Hepatocyte (in vitro differentiated cells): ENCODE data around the gene TTC38. TPM values are rescaled to one million over a fixed set of nuclear protein-coding genes. Genes with fewer than 3 reads are reported as not detected.

Source experiments
- DNase-seq: peaks from one replicate; pipeline ENCODE4 v3.0.0-alpha.2; 2016; ENCODE audit warnings: low spot score
- H2AFZ ChIP-seq: fragments of 200-600 bp; sonication (generic); 2 replicates; pipeline ENCODE4 v1.6.0; 2016; ENCODE audit warnings: antibody characterized with exemption, mild to moderate bottlenecking
- H3K27ac ChIP-seq: fragments of 200-600 bp; sonication (generic); 2 replicates; pipeline ENCODE4 v1.5.1; 2016; ENCODE audit warnings: mild to moderate bottlenecking
- H3K27me3 ChIP-seq: fragments of 200-600 bp; sonication (generic); 2 replicates; pipeline ENCODE4 v1.6.1; 2016
- H3K36me3 ChIP-seq: fragments of 200-600 bp; sonication (generic); replicated peaks from 2 replicates; pipeline ENCODE4 v1.5.1; 2016; ENCODE audit warnings: low read depth; ENCODE audit not compliant: insufficient read depth
- H3K4me1 ChIP-seq: fragments of 200-600 bp; sonication (generic); 2 replicates; pipeline ENCODE4 v1.5.1; 2016; ENCODE audit warnings: mild to moderate bottlenecking, moderate library complexity; ENCODE audit not compliant: insufficient read depth
- H3K4me2 ChIP-seq: fragments of 200-600 bp; sonication (generic); 2 replicates; pipeline ENCODE4 v1.6.0; 2016
- H3K4me3 ChIP-seq: fragments of 200-600 bp; sonication (generic); 2 replicates; pipeline ENCODE4 v1.5.1; 2016; ENCODE audit warnings: mild to moderate bottlenecking
- H3K79me2 ChIP-seq: fragments of 200-600 bp; sonication (generic); 2 replicates; pipeline ENCODE4 v1.6.0; 2017; ENCODE audit warnings: mild to moderate bottlenecking
- H3K9me2 ChIP-seq: fragments of 200-600 bp; sonication (generic); replicated peaks from 2 replicates; pipeline ENCODE4 v1.6.0; 2017; ENCODE audit warnings: mild to moderate bottlenecking; ENCODE audit not compliant: insufficient read depth
- H3K9me3 ChIP-seq: fragments of 200-600 bp; sonication (generic); 2 replicates; pipeline ENCODE4 v1.5.1; 2016; ENCODE audit warnings: low read depth, mild to moderate bottlenecking
- H4K20me1 ChIP-seq: fragments of 200-600 bp; sonication (generic); 2 replicates; pipeline ENCODE4 v1.6.0; 2016; ENCODE audit warnings: mild to moderate bottlenecking; ENCODE audit not compliant: insufficient read depth, poor library complexity, severe bottlenecking
- EZH2 ChIP-seq: fragments of 200-600 bp; sonication (generic); IDR thresholded peaks from 2 replicates; pipeline ENCODE4 v1.6.1; 2016; ENCODE audit warnings: antibody characterized with exemption, mild to moderate bottlenecking, borderline replicate concordance
- EZH2phosphoT487 ChIP-seq: fragments of 200-600 bp; sonication (generic); IDR thresholded peaks from one replicate; pipeline ENCODE4 v1.6.1; 2018; ENCODE audit warnings: antibody characterized with exemption, mild to moderate bottlenecking, low read depth, moderate library complexity; ENCODE audit not compliant: unreplicated experiment, severe bottlenecking
- WGBS: methylation state at CpG from one replicate; pipeline ENCODE4 v1.1.6; 2016; ENCODE audit warnings: low lambda C conversion rate; ENCODE audit errors: missing lambda C conversion rate; 5-methylcytosine and 5-hydroxymethylcytosine counted together
- polyA plus RNA-seq: library from polyadenylated mRNA; unstranded; fragments of >200 nt; fragmentation: Nextera tagmentation; extraction: Ambion mirVana; gene quantifications from 2 replicates; pipeline ENCODE4 v1.2.1, GENCODE V29; 2016
- total RNA-seq: library from RNA; depleted of rRNA; stranded (reverse); fragments of >200 nt; gene quantifications from 2 replicates; pipeline ENCODE4 v1.2.3, GENCODE V29; 2014
- TF ChIP-seq, protein P1 (sequence below): fragments of 200-600 bp; sonication (generic); IDR thresholded peaks from 2 replicates; pipeline ENCODE4 v1.5.1; 2016; ENCODE audit warnings: antibody characterized with exemption, mild to moderate bottlenecking; ENCODE audit not compliant: poor library complexity

TTC38 gene
- total and polyA plus RNA-seq, 2 experiments from 2014 or later: 48.3 to 85.8 TPM

DNA sequence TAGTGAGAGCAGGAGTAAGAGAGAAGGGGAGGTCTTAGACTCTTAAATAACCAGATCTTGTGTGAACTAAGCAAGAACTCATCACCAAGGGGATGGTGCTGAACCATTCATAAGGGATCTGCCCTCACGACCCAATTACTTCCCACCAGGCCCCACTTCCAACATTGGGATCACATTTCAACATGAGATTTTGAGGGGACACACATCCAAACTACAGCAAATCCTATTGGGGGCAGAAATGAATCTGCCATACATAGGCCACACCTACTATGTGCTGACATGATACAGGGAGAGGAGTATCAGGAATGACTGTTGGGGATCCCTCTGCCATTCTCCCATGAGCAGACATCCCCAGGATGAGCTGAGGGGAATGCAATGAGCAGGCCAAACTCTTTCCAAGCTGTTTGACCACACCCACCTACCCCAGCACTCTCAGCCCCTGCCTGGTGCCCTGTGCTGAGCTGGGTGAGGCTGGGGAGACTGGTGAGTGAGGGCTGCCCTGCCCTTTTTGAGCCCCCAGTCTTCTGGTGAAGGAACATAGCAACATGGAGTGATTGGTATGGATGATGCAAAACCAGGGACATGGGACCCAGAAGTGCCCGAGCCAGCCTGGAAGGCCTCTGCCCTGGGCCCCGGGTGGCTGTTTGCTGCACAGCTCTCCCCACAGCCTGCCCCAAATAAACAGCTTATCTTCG lies 27.6 kb downstream of the TTC38 start:
- Histone ChIP-seq H3K9me2 (no peaks in the 10 kb centered on the region), H3K4me1 (peaks cover 8% of the 10 kb centered on the region), H3K27ac (peak overlapping the region; percentile 93), H3K36me3 (no peaks in the 10 kb centered on the region), H3K27me3 (no peaks in the 10 kb centered on the region), H4K20me1 (no peaks in the 10 kb centered on the region), H3K9me3 (no peaks in the 10 kb centered on the region), H2AFZ (peak overlapping the region; percentile 89), H3K4me3 (no peak overlapping the region), H3K4me2 (peak overlapping the region; percentile 95), H3K79me2 (peaks cover 17% of the 10 kb centered on the region)
- WGBS: 76% methylated on average over 4 of the region's 4 CpGs
- DNase-seq: no peak
- TF ChIP-seq EZH2 (no peak), EZH2phosphoT487 (no peak)
- TF ChIP-seq, protein P1, sequence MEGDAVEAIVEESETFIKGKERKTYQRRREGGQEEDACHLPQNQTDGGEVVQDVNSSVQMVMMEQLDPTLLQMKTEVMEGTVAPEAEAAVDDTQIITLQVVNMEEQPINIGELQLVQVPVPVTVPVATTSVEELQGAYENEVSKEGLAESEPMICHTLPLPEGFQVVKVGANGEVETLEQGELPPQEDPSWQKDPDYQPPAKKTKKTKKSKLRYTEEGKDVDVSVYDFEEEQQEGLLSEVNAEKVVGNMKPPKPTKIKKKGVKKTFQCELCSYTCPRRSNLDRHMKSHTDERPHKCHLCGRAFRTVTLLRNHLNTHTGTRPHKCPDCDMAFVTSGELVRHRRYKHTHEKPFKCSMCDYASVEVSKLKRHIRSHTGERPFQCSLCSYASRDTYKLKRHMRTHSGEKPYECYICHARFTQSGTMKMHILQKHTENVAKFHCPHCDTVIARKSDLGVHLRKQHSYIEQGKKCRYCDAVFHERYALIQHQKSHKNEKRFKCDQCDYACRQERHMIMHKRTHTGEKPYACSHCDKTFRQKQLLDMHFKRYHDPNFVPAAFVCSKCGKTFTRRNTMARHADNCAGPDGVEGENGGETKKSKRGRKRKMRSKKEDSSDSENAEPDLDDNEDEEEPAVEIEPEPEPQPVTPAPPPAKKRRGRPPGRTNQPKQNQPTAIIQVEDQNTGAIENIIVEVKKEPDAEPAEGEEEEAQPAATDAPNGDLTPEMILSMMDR: no peak

- Histone ChIP-seq H3K36me3 (no peaks in the 10 kb centered on the region), H3K9me2 (no peaks in the 10 kb centered on the region), H3K9me3 (no peaks in the 10 kb centered on the region), H3K79me2 (peaks cover 21% of the 10 kb centered on the region), H3K4me2 (peak within 1 kb of the TSS; percentile 95), H3K27me3 (no peaks in the 10 kb centered on the region), H3K4me3 (peak within 1 kb of the TSS; percentile 50), H4K20me1 (no peaks in the 10 kb centered on the region), H2AFZ (peak within 1 kb of the TSS; percentile 89), H3K4me1 (peaks cover 8% of the 10 kb centered on the region), H3K27ac (peak within 1 kb of the TSS; percentile 93)
- WGBS: 2% methylated on average over 74 of the region's 76 CpGs
- TF ChIP-seq, protein P1: peak; percentile 35
- no peak for TF ChIP-seq EZH2
- DNase-seq: peak; percentile 99
These were observed 28.7 kb downstream of the TTC38 start, which contains the start of gene GTSE1 for GRCh38 chr22:46296257-46297150. Gene GTSE1 (plus strand): TSS chr22:46296870. CDS start chr22:46297401, 531 bp downstream.

DNA sequence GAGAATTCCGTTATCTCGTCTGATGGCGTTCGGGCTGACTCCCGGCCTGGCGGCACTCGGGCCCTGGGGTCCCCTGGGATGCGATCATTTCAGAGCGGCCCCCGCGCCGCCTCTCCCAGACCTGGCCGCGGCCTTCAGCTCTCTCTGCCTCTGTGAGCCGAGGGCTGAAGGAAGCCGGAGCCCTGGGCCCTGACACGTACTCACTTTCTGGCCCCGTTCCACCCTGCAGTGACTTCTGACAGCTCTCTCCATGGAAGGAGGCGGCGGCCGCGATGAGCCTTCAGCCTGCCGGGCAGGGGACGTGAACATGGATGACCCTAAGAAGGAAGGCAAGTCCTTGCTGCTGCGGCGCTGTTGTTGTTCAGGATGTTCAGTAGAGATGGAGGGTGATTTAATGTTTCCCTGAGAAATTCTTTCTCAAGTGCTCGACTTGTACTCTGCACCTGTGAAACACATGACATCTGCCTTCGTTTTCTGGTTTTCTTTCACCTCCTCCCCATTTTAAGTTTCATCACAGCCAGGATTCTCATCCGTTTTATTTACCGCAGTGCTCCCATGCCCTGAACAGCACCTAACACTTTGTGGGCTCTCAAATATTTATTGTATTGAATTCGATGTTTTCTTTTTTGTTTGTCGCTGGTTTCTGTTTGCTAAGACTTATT lies 29.5 kb downstream of the TTC38 start:
- 7% methylated on average over 25 of the region's 32 CpGs for WGBS
- H4K20me1 ChIP-seq: no peaks in the 10 kb centered on the region
- TF ChIP-seq, protein P1: no peak
- TF ChIP-seq EZH2phosphoT487: no peak
- no peak for TF ChIP-seq EZH2
- peak; percentile 47 for DNase-seq
- H3K4me3 ChIP-seq: peak overlapping the region; percentile 38
- no peaks in the 10 kb centered on the region for H3K9me3 ChIP-seq
- peak overlapping the region; percentile 51 for H2AFZ ChIP-seq
- peak overlapping the region; percentile 95 for H3K4me2 ChIP-seq
- peaks cover 8% of the 10 kb centered on the region for H3K4me1 ChIP-seq
- no peaks in the 10 kb centered on the region for H3K9me2 ChIP-seq
- no peak overlapping the region for H3K27ac ChIP-seq
- H3K36me3 ChIP-seq: no peaks in the 10 kb centered on the region
- peaks cover 29% of the 10 kb centered on the region for H3K79me2 ChIP-seq
- H3K27me3 ChIP-seq: no peaks in the 10 kb centered on the region
